A549 (cell line): Measurements from ENCODE around the gene CHST15. TPM values are rescaled to one million over a fixed set of nuclear protein-coding genes. Genes with fewer than 3 reads are reported as not detected.

ENCODE experiments used
- ATAC-seq, 2 experiments: fragments of 200-7000 bp in 1 of 2; fragments of >200 bp in 1 of 2; cut with Nextera tagmentation in 1 of 2; cut with Tn5 transposase in 1 of 2; 3 replicates each; pipeline versions ENCODE4 v1.8.0 to v1.9.1; 2018 to 2020; ENCODE audit warnings: mild to moderate bottlenecking in 1 of 2, moderate library complexity in 1 of 2
- CTCF ChIA-PET: fragments of 300-600 bp; sonication (Branson Sonifier 250); formaldehyde crosslinking; extraction: SDS; loops from one replicate; lab custom pipeline; 2021; ENCODE audit warnings: antibody characterized with exemption, inconsistent platforms; lab: Yijun Ruan, JAX
- POLR2A ChIA-PET: fragments of 350-600 bp; formaldehyde crosslinking; extraction: SDS; loops from one replicate; lab custom pipeline; 2021; ENCODE audit warnings: antibody characterized with exemption, inconsistent platforms; lab: Yijun Ruan, JAX
- DNase-seq, 2 experiments: peaks; one replicate each; pipeline versions ENCODE4 v3.0.0 to v3.0.0-alpha.2; 2011 to 2016; ENCODE audit warnings: low read depth in 1 of 2, low spot score in 1 of 2
- FAIRE-seq: peaks from 2 replicates; lab custom pipeline; 2011; peaks lifted over from hg19 to GRCh38; lab: Jason Lieb, UNC
- H3K27ac ChIP-seq, 2 experiments: fragments of >200 bp; sonication (Bioruptor Twin); formaldehyde crosslinking; 3 replicates each; pipeline ENCODE4 v1.5.1; 2016 to 2017
- H3K4me1 ChIP-seq: fragments of >200 bp; sonication (Bioruptor Twin); formaldehyde crosslinking; 3 replicates; pipeline ENCODE4 v1.6.1; 2016
- H3K4me2 ChIP-seq: fragments of >200 bp; sonication (Bioruptor Twin); formaldehyde crosslinking; 3 replicates; pipeline ENCODE4 v1.6.1; 2016
- H3K4me3 ChIP-seq: fragments of >200 bp; sonication (Bioruptor Twin); formaldehyde crosslinking; 3 replicates; pipeline ENCODE4 v1.5.1; 2016
- H3K9me3 ChIP-seq: fragments of >200 bp; sonication (Bioruptor Twin); formaldehyde crosslinking; 3 replicates; pipeline ENCODE4 v1.6.1; 2016
- CBX2 ChIP-seq: fragments of 200-600 bp; sonication (generic); IDR thresholded peaks from 2 replicates; pipeline ENCODE4 v1.6.1; 2016; ENCODE audit warnings: low read depth, mild to moderate bottlenecking, borderline replicate concordance
- CHD2 ChIP-seq: fragments of 150-350 bp; IDR thresholded peaks from 2 replicates; pipeline ENCODE4 v1.6.1; 2014; ENCODE audit warnings: low read length; ENCODE audit not compliant: partially characterized antibody
- EHMT2 ChIP-seq: fragments of 200-600 bp; sonication (generic); IDR thresholded peaks from 2 replicates; pipeline ENCODE4 v1.6.1; 2016; ENCODE audit warnings: antibody characterized with exemption, low read depth, mild to moderate bottlenecking, moderate library complexity
- ELK1 ChIP-seq: fragments of 150-350 bp; IDR thresholded peaks from 2 replicates; pipeline ENCODE4 v1.6.1; 2014; ENCODE audit warnings: low read depth, mild to moderate bottlenecking, low read length
- FOSB ChIP-seq: fragments of 250-450 bp; sonication (Bioruptor Pico); IDR thresholded peaks from 2 replicates; pipeline ENCODE4 v1.5.0; 2020; ENCODE audit warnings: mild to moderate bottlenecking, moderate library complexity
- FOSL2 ChIP-seq, 2 experiments: fragments of 450-650 bp in 1 of 2; fragments of >200 bp in 1 of 2; sonication (Bioruptor Twin) in 1 of 2; formaldehyde crosslinking; IDR thresholded peaks; 2 replicates each; pipeline versions ENCODE4 v1.5.0 to v1.6.1; 2016 to 2020; ENCODE audit warnings: mild to moderate bottlenecking in 1 of 2, moderate library complexity in 1 of 2
- HES2 ChIP-seq: fragments of >200 bp; sonication (Bioruptor Twin); formaldehyde crosslinking; IDR thresholded peaks from 2 replicates; pipeline ENCODE4 v1.6.1; 2016
- JUNB ChIP-seq: fragments of >200 bp; sonication (Bioruptor Twin); formaldehyde crosslinking; IDR thresholded peaks from 2 replicates; pipeline ENCODE4 v1.6.1; 2016
- KDM1A ChIP-seq: fragments of 200-600 bp; sonication (generic); IDR thresholded peaks from 2 replicates; pipeline ENCODE4 v1.6.1; 2016; ENCODE audit warnings: low read depth, mild to moderate bottlenecking
- NR3C1 ChIP-seq: fragments of >200 bp; sonication (Bioruptor Twin); formaldehyde crosslinking; IDR thresholded peaks from 3 replicates; pipeline ENCODE4 v1.6.1; 2017
- POLR2AphosphoS2 ChIP-seq: conservative IDR thresholded peaks from 2 replicates; pipeline ENCODE4 v1.6.1; 2012; ENCODE audit warnings: low read length, improper control_type of control experiment, inconsistent platforms
- RNF2 ChIP-seq: fragments of 200-600 bp; sonication (generic); IDR thresholded peaks from 2 replicates; pipeline ENCODE4 v1.6.1; 2016; ENCODE audit warnings: low read depth, mild to moderate bottlenecking, antibody characterized with exemption, moderate library complexity, borderline replicate concordance
- USF2 ChIP-seq: fragments of 450-650 bp; IDR thresholded peaks from 2 replicates; pipeline ENCODE4 v1.6.1; 2014; ENCODE audit warnings: antibody characterized with exemption
- ZSCAN20 ChIP-seq: fragments of 250-450 bp; sonication (Bioruptor Pico); IDR thresholded peaks from 2 replicates; pipeline ENCODE4 v1.8.0; 2022; ENCODE audit warnings: mild to moderate bottlenecking, moderate library complexity
- WGBS: methylation state at CpG from one replicate; pipeline ENCODE4 v1.1.6; 2017; ENCODE audit errors: missing lambda C conversion rate; 5-methylcytosine and 5-hydroxymethylcytosine counted together
- polyA plus RNA-seq, 4 experiments: library from polyadenylated mRNA; depleted of rRNA in 3 of 4; stranded (reverse); fragments of >200 nt; fragmentation: RNase III in 1 of 4; extraction: RNeasy Plus Mini Kit Qiagen cat#74134 plus additional on column Dnase treatment in 1 of 4; gene quantifications; 2 replicates in 3 of 4; 3 replicates in 1 of 4; pipeline ENCODE4 v1.2.3, GENCODE V29; 2011 to 2017
- TF ChIP-seq, protein P1 (sequence below): IDR thresholded peaks from 2 replicates; pipeline ENCODE4 v1.6.1; 2012; ENCODE audit warnings: low read depth, borderline replicate concordance
- TF ChIP-seq, protein P2 (sequence below): IDR thresholded peaks from 2 replicates; pipeline ENCODE4 v1.6.1; 2012
- TF ChIP-seq, protein P3 (sequence below): fragments of >200 bp; sonication (Bioruptor Twin); formaldehyde crosslinking; IDR thresholded peaks from 3 replicates; pipeline ENCODE4 v1.5.1; 2016
- TF ChIP-seq, protein P4 (sequence below): fragments of >200 bp; sonication (Bioruptor Twin); formaldehyde crosslinking; IDR thresholded peaks from 3 replicates; pipeline ENCODE4 v1.6.1; 2016

The CHST15 gene
- polyA plus RNA-seq, 2 of the 4 experiments (the other 2 are of a cell fraction), result 5.1 to 10.3 TPM

DNA sequence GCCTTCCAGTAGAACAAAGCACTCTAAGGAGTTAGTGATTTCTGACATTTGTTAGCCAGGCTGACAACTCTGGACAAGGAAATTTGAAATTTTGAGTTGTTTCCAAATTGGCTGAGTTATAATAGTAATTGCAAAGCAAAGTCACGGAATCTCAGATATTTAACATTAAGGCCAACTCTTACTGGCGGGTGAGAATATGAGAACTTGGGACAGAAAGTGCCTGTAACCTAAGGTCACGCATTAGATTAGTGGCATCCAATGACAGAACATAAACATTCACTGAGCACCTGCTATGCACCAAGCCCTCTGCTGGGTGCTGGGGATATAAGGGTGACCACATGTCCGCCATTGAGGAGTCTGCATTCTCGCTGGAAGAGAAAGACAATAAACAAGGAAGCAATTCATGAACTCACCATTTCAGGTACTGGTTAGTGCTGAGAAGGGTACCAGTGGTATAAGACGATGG, 45.5 kb upstream of the CHST15 start:
- 62% methylated on average over 6 of the region's 6 CpGs for WGBS
- POLR2A ChIA-PET, result no interaction called here
- CTCF ChIA-PET, result interaction anchor here (1.2 kb wide), 1 partner anchor 12 kb away, joined by 5 read pairs; no protein-coding TSS in a partner anchor

DNA sequence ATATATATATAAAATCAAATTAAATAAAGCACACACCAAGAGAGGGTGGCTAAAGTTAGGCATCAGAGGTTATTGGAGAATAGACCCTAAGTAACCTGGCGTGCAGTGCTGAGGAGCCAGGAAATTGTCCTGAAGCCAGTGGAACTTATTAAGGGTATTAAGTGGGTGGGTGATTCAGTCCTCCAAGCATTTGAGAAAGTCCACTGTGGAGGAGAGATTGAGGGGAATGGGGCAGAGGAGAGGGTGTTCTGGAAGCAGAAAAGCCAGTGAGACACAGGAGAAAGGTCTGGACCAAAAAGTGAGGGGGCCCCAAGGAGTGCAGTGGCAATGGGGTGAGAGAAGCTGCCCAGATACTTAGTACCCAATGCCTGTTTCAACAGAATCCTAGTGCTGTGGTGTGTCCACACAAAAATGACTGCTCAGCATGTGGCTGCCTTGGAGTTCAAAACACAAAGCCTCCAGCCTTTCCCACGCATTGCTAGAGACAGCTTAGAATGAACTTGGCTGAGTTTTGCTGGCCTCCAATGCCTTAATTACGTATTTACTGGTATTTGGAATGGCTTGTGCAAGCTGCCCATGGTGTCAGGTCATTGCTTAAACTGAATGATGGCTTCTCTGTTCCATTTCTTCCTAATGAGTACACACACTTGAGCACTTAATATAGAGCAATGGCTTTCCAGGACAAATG, 44.9 kb upstream of the CHST15 start:
- TF ChIP-seq, protein P1, sequence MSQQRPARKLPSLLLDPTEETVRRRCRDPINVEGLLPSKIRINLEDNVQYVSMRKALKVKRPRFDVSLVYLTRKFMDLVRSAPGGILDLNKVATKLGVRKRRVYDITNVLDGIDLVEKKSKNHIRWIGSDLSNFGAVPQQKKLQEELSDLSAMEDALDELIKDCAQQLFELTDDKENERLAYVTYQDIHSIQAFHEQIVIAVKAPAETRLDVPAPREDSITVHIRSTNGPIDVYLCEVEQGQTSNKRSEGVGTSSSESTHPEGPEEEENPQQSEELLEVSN, result no peak
- no peak for TF ChIP-seq POLR2AphosphoS2
- TF ChIP-seq CBX2, result no peak
- no peak for TF ChIP-seq JUNB
- no peak for TF ChIP-seq KDM1A
- TF ChIP-seq, protein P2, sequence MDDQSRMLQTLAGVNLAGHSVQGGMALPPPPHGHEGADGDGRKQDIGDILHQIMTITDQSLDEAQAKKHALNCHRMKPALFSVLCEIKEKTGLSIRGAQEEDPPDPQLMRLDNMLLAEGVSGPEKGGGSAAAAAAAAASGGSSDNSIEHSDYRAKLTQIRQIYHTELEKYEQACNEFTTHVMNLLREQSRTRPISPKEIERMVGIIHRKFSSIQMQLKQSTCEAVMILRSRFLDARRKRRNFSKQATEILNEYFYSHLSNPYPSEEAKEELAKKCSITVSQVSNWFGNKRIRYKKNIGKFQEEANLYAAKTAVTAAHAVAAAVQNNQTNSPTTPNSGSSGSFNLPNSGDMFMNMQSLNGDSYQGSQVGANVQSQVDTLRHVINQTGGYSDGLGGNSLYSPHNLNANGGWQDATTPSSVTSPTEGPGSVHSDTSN, result no peak
- Histone ChIP-seq H3K4me1 (no peaks in the 10 kb centered on the region), H3K9me3 (peaks cover 4% of the 10 kb centered on the region; the same call in 1 of the 3 replicates), H3K27ac (no peak overlapping the region), H3K4me3 (no peak overlapping the region), H3K4me2 (no peak overlapping the region)
- 59% methylated on average over 3 of the region's 3 CpGs for whole genome bisulfite sequencing
- ChIA-PET CTCF (interaction anchor here (1.1 kb wide), 1 partner anchor 9 kb away, joined by 5 read pairs; no protein-coding TSS in a partner anchor), POLR2A (no interaction called here)
- DNase-seq (no peak), FAIRE-seq (no peak), ATAC-seq (no peak)

More for the DNA sequence above, 45.5 kb upstream of the CHST15 start:
- Histone ChIP-seq H3K27ac (no peak overlapping the region), H3K4me3 (no peak overlapping the region), H3K4me2 (no peak overlapping the region), H3K4me1 (no peaks in the 10 kb centered on the region), H3K9me3 (peaks cover 4% of the 10 kb centered on the region; the same call in 1 of the 3 replicates)
- ATAC-seq, result no peak
- FAIRE-seq, result no peak
- TF ChIP-seq HES2 (no peak), EHMT2 (no peak), CHD2 (no peak)
- DNase-seq, result no peak

DNA sequence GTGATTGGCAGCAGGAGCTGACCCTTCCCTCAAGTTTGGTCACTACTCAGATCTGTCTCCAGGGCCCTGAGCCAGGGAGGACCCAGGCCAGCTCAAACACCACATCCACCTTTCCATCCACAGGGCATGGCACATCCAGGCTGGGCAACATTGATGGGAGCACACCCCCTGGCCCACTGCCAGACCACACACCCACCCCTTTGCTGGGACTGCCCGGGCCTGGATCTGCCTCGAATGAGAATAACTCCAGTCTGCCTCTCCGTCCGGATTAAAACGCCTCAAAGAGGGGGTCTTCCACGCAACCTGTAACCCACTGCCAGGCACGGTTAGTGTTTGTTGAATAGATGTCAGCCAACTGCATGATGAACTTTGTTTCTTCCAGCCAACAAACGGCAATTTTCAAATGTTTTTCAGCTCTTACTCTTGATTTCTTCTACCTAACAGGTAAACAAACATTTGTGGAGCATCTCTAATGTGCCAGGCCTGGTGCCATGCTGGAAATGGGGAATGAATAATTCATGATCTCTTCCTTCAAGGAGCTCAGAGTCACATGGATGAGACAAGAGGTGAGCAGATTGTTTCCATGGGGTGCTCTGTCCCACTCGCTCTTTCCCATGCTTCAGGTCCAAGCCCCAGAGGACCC, 41.0 kb upstream of the CHST15 start:
- no peak overlapping the region for H3K4me3 ChIP-seq
- H3K9me3 ChIP-seq, result no peaks in the 10 kb centered on the region
- ChIA-PET CTCF (interaction anchor here (0.7 to 2.2 kb wide), 6 partner anchors 8 to 85 kb away, joined by 3 to 8 read pairs (median 3); no protein-coding TSS in a partner anchor), POLR2A (no interaction called here)
- WGBS, result 76% methylated on average over 8 of the region's 9 CpGs
- no peak for FAIRE-seq
- DNase-seq, result no peak
- TF ChIP-seq RNF2 (no peak), FOSB (no peak), ZSCAN20 (CRISPR knock-in tag) (no peak), ELK1 (no peak), NR3C1 (no peak), CHD2 (no peak), USF2 (no peak), FOSL2 (IDR thresholded peaks at IDR 0.05) (no peak), FOSL2 (CRISPR knock-in tag; IDR thresholded peaks at IDR 0.05) (no peak)
- TF ChIP-seq, protein P3, sequence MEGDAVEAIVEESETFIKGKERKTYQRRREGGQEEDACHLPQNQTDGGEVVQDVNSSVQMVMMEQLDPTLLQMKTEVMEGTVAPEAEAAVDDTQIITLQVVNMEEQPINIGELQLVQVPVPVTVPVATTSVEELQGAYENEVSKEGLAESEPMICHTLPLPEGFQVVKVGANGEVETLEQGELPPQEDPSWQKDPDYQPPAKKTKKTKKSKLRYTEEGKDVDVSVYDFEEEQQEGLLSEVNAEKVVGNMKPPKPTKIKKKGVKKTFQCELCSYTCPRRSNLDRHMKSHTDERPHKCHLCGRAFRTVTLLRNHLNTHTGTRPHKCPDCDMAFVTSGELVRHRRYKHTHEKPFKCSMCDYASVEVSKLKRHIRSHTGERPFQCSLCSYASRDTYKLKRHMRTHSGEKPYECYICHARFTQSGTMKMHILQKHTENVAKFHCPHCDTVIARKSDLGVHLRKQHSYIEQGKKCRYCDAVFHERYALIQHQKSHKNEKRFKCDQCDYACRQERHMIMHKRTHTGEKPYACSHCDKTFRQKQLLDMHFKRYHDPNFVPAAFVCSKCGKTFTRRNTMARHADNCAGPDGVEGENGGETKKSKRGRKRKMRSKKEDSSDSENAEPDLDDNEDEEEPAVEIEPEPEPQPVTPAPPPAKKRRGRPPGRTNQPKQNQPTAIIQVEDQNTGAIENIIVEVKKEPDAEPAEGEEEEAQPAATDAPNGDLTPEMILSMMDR, result no peak
- TF ChIP-seq, protein P4, sequence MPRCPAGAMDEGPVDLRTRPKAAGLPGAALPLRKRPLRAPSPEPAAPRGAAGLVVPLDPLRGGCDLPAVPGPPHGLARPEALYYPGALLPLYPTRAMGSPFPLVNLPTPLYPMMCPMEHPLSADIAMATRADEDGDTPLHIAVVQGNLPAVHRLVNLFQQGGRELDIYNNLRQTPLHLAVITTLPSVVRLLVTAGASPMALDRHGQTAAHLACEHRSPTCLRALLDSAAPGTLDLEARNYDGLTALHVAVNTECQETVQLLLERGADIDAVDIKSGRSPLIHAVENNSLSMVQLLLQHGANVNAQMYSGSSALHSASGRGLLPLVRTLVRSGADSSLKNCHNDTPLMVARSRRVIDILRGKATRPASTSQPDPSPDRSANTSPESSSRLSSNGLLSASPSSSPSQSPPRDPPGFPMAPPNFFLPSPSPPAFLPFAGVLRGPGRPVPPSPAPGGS, result no peak
- ATAC-seq, result no peak
- H3K4me2 ChIP-seq, result no peak overlapping the region
- no peak overlapping the region for H3K27ac ChIP-seq
- no peaks in the 10 kb centered on the region for H3K4me1 ChIP-seq
